ENCODE measurements around the gene NOS2.

GRCh38 chr17:27776882-27777624, 23.3 kb downstream of the NOS2 start:
- no peak for TF ChIP-seq POLR2AphosphoS5 (IDR thresholded peaks at IDR 0.05; ENCODE audit: low read depth, low read length)
- no peak for TF ChIP-seq TAF1 (IDR thresholded peaks at IDR 0.05; ENCODE audit: borderline replicate concordance, insufficient read depth, low read length)
